WTC11 (cell line): ENCODE measurements around the gene QSOX2. TPM values are rescaled to one million over a fixed set of nuclear protein-coding genes. Genes with fewer than 3 reads are reported as not detected.
A peak's percentile ranks its signal among the peaks of the same experiment; 100 is the strongest.

Experiments
- ATAC-seq: fragments of 200-7000 bp; cut with Tn5 transposase; 2 replicates; pipeline ENCODE4 v1.10.0; 2021; ENCODE audit warnings: mild to moderate bottlenecking, moderate library complexity
- CTCF ChIA-PET: fragments of 300-600 bp; sonication (Branson Sonifier 250); formaldehyde crosslinking; loops from one replicate; lab custom pipeline; 2021; ENCODE audit warnings: antibody characterized with exemption; lab: Charles Lee
- POLR2A ChIA-PET: fragments of 350-600 bp; sonication (Branson Sonifier 250); formaldehyde crosslinking; loops from one replicate; lab custom pipeline; 2021; ENCODE audit warnings: antibody characterized with exemption; lab: Charles Lee
- DNase-seq: peaks from one replicate; pipeline ENCODE4 v3.0.0; 2021; ENCODE audit warnings: low spot score
- H3K27ac Mint-ChIP-seq: 2 replicates; pipeline ENCODE4 v1.8.0; 2021; ENCODE audit warnings: mixed read lengths
- H3K27me3 Mint-ChIP-seq: 2 replicates; pipeline ENCODE4 v1.8.0; 2021; ENCODE audit warnings: low read depth, mild to moderate bottlenecking, moderate library complexity, mixed read lengths
- H3K36me3 Mint-ChIP-seq: 2 replicates; pipeline ENCODE4 v1.8.0; 2021; ENCODE audit warnings: mixed read lengths
- H3K4me1 Mint-ChIP-seq: 2 replicates; pipeline ENCODE4 v1.8.0; 2022; ENCODE audit warnings: mixed read lengths
- H3K4me3 Mint-ChIP-seq: 2 replicates; pipeline ENCODE4 v1.8.0; 2021; ENCODE audit warnings: mild to moderate bottlenecking, moderate library complexity, mixed read lengths
- H3K9me3 Mint-ChIP-seq: 2 replicates; pipeline ENCODE4 v1.8.0; 2021; ENCODE audit warnings: mixed read lengths
- ESRRA ChIP-seq: sonication (generic); formaldehyde crosslinking; IDR thresholded peaks from 2 replicates; pipeline ENCODE4 v1.8.1; 2022; ENCODE audit warnings: mild to moderate bottlenecking, missing genetic modification reagents, borderline replicate concordance
- FOXP1 ChIP-seq: sonication (generic); formaldehyde crosslinking; IDR thresholded peaks from 2 replicates; pipeline ENCODE4 v1.8.0; 2022; ENCODE audit warnings: missing genetic modification reagents, mild to moderate bottlenecking, moderate library complexity, borderline replicate concordance
- RELA ChIP-seq: sonication (generic); formaldehyde crosslinking; IDR thresholded peaks from 2 replicates; pipeline ENCODE4 v1.8.1; 2022; ENCODE audit warnings: missing genetic modification reagents, mild to moderate bottlenecking, borderline replicate concordance
- ZBTB21 ChIP-seq: sonication (generic); formaldehyde crosslinking; IDR thresholded peaks from 2 replicates; pipeline ENCODE4 v1.8.1; 2023; ENCODE audit warnings: mild to moderate bottlenecking, missing genetic modification reagents, borderline replicate concordance
- total RNA-seq: library from RNA; stranded (reverse); gene quantifications from 3 replicates; pipeline ENCODE4 v1.2.3, GENCODE V29; 2021
- TF ChIP-seq, protein P1 (sequence below): sonication (generic); formaldehyde crosslinking; IDR thresholded peaks from 2 replicates; pipeline ENCODE4 v1.8.0; 2022; ENCODE audit warnings: mild to moderate bottlenecking, missing genetic modification reagents
- TF ChIP-seq, protein P2 (sequence below): fragments of 250-450 bp; sonication (Bioruptor Pico); IDR thresholded peaks from 2 replicates; pipeline ENCODE4 v1.9.0; 2021; ENCODE audit warnings: moderate library complexity, mild to moderate bottlenecking, inconsistent platforms, borderline replicate concordance
- TF ChIP-seq, protein P3 (sequence below): sonication (generic); formaldehyde crosslinking; IDR thresholded peaks from 2 replicates; pipeline ENCODE4 v1.8.1; 2023; ENCODE audit warnings: mild to moderate bottlenecking, missing genetic modification reagents, moderate library complexity
- TF ChIP-seq, protein P4 (sequence below): fragments of 250-450 bp; sonication (Bioruptor Pico); conservative IDR thresholded peaks from 2 replicates; pipeline ENCODE4 v1.9.0; 2021; ENCODE audit warnings: mild to moderate bottlenecking

QSOX2 gene
- total RNA-seq, 1 experiment from 2014 or later: 33.2 TPM

DNA sequence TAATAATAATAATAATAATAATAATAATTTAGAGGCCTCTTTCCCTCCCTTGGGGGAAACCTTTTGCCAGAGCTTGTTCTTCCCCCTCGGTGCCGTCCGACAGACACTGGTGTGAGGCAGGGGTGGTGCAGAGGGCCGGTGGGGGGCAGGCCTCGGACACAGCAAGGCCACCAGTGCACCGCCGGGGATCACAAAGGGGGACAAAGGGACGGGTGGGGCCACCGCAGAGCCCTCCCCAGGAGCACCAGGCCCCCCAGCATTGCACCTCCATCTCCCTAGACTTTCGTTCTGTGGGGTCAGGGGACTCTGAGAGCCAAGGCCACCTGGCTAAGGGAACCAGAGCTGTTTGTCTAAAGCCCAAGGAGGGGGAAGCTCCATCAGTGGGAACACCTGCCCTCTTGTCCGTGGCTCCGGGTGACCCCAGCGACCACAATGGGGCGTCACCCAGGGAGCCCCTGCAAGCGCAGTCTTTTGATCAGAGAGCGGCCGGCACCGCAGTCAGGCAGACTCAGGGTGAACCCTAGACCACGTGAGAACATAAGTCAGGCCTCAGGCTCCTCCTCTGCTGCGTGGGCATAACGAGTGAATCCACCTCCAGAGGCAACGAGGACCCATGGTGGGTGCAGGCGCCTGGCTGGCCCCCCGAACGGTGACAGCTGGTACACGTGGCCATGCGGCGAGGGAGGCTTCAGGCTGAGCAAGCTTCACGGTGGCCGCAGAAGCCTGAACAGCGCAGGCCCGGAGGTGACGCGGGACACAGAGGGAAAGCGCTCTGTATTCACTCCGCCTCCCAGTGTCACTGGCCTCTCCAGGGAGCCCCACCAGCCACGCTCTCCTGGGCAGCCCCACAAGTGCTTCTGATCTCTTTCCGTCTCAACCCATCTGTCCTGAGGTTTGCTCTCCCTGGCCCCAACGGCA lies 12.0 kb upstream of the QSOX2 start:
- CTCF ChIA-PET: interaction anchor here (0.6 to 3.8 kb wide), 2 partner anchors 10 to 20 kb away, joined by 3 to 18 read pairs; no protein-coding TSS in a partner anchor
- POLR2A ChIA-PET: no interaction called here
- DNase-seq: no peak
- TF ChIP-seq ESRRA (CRISPR knock-in tag): no peak
- TF ChIP-seq RELA (CRISPR knock-in tag): no peak
- H3K9me3 Mint-ChIP-seq: no peaks in the 10 kb centered on the region
- no peaks in the 10 kb centered on the region for H3K4me1 Mint-ChIP-seq
- H3K36me3 Mint-ChIP-seq: no peaks in the 10 kb centered on the region
- no peak for ATAC-seq
- no peak overlapping the region for H3K27ac Mint-ChIP-seq
- no peaks in the 10 kb centered on the region for H3K27me3 Mint-ChIP-seq
- H3K4me3 Mint-ChIP-seq: no peak overlapping the region

DNA sequence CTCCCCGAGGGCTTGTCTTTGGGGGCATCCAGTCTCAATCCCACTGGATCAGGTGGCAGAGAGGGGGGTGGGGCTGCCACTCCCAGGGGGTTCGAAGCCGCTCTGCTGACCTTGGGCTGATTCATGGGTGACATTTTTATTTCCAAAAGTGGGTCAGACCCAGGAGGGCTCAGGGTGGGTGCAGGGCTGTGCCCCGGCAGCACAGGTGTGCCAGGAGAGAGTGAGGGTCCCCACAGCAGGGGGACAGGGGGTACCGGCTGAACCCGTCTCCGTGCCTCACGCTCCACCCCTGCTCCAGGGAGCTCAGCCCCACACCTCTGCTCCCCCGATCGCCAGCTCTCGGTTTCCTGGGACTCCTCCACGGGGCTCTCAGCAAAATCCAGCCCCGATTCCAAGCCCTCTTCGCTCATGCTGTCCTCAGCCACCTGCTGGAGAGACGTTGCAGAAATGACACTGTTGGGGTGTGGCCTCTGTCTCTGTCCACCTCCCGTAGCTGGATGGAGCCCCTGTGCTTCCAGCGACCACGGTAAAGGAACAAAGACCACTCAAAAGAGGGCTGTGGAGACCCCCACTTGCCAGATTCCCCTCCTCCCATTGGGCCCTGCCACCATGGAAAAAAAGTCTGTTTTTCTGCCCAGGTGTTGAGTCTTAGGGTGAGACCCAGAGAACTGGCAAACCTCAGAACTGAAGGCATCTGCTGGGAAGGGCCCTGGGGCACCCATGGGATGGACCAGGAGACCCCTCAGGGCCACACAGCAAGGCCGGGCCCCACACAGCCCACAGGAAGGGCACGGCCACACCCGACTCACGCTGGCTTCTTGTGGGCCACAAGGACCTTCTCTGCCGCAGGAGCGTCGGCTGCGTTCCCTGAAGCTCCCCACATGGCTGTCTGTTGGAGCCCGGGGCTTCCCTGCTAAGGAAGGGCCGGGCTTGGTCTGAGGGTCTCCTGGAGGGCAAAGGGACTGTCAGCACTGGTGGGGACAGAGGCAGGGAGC lies 10.6 kb upstream of the QSOX2 start:
- POLR2A ChIA-PET: no interaction called here
- Mint-ChIP-seq H3K36me3 (no peaks in the 10 kb centered on the region), H3K9me3 (no peaks in the 10 kb centered on the region), H3K4me1 (no peaks in the 10 kb centered on the region), H3K4me3 (no peak overlapping the region)
- DNase-seq: no peak
- CTCF ChIA-PET: interaction anchor here (0.6 to 3.8 kb wide), 11 partner anchors 8 to 118 kb away, joined by 3 to 18 read pairs (median 3); partner anchors contain the start of genes GPSM1 and QSOX2
- TF ChIP-seq, protein P1, sequence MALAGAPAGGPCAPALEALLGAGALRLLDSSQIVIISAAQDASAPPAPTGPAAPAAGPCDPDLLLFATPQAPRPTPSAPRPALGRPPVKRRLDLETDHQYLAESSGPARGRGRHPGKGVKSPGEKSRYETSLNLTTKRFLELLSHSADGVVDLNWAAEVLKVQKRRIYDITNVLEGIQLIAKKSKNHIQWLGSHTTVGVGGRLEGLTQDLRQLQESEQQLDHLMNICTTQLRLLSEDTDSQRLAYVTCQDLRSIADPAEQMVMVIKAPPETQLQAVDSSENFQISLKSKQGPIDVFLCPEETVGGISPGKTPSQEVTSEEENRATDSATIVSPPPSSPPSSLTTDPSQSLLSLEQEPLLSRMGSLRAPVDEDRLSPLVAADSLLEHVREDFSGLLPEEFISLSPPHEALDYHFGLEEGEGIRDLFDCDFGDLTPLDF (CRISPR knock-in tag): no peak
- TF ChIP-seq, protein P2, sequence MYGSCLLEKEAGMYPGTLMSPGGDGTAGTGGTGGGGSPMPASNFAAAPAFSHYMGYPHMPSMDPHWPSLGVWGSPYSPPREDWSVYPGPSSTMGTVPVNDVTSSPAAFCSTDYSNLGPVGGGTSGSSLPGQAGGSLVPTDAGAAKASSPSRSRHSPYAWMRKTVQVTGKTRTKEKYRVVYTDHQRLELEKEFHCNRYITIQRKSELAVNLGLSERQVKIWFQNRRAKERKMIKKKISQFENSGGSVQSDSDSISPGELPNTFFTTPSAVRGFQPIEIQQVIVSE (CRISPR knock-in tag): no peak
- TF ChIP-seq, protein P3, sequence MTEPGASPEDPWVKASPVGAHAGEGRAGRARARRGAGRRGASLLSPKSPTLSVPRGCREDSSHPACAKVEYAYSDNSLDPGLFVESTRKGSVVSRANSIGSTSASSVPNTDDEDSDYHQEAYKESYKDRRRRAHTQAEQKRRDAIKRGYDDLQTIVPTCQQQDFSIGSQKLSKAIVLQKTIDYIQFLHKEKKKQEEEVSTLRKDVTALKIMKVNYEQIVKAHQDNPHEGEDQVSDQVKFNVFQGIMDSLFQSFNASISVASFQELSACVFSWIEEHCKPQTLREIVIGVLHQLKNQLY (CRISPR knock-in tag): no peak
- TF ChIP-seq, all 79 proteins: peak for 0
- H3K27ac Mint-ChIP-seq: no peak overlapping the region
- ATAC-seq: peak; percentile 62
- H3K27me3 Mint-ChIP-seq: no peaks in the 10 kb centered on the region

DNA sequence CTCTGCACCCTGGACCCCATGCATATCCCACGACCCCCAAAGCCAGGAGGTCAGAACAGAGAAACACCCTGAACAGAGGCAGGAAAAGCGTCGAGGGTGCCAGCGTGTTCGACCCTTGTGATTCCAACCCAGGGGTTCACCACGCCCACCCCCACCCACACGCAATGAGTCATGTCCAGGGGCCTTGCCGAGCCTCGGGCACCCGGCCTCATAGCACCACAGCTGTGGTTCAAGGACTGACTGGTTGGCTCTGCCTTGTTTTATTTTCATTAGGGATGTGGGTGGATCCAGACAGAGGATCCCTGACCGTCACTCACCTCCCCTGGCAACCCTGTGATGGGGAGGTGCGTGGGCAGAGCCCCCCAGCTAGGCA lies 9.5 kb upstream of the QSOX2 start:
- Mint-ChIP-seq H3K4me1 (no peaks in the 10 kb centered on the region), H3K4me3 (no peak overlapping the region), H3K9me3 (no peaks in the 10 kb centered on the region), H3K27me3 (no peaks in the 10 kb centered on the region), H3K36me3 (no peaks in the 10 kb centered on the region), H3K27ac (no peak overlapping the region)
- DNase-seq (no peak), ATAC-seq (no peak)
- POLR2A ChIA-PET: no interaction called here
- CTCF ChIA-PET: interaction anchor here (1.0 to 3.8 kb wide), 2 partner anchors 13 to 117 kb away, joined by 6 to 18 read pairs; no protein-coding TSS in a partner anchor
- no peak for TF ChIP-seq ZBTB21
- TF ChIP-seq, protein P1 (CRISPR knock-in tag): no peak
- TF ChIP-seq, protein P4, sequence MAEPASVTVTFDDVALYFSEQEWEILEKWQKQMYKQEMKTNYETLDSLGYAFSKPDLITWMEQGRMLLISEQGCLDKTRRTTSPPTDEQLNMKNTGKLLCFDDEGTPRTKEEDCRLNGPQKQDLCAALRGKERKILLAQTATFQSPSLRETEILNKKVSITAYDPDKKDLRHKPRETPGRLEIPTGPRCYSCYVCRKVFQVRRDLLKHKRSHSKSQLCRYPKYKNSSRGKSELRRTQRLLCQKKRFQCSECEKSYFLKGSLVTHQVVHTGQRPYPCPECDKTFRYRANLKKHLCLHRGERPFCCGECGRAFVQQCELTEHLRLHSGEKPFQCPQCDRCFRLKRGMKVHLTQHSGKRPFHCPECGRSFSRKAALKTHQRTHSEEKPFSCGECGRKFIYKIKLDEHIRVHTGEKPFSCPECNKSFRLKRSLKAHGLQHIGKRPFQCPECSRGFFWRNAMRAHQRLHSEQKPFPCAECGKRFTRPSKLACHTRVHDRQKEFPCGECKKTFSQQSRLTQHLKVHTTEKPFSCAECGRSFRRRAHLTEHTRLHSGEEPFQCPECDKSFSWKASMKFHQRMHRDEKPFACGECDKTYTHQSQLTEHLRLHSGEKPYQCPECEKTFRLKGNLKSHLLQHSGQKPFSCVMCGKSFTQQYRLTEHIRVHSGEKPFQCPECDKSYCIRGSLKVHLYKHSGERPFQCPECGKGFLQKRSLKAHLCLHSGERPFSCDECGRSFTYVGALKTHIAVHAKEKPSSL: no peak
- 0 out of 2 replicates have a peak, but pooled peaks have one; percentile 6 for TF ChIP-seq FOXP1
